ENCODE measurements around the gene MLLT6. TPM values are rescaled to one million over a fixed set of nuclear protein-coding genes. Genes with fewer than 3 reads are reported as not detected.
A peak's percentile ranks its signal among the peaks of the same experiment; 100 is the strongest.

MLLT6 gene
- total and polyA plus RNA-seq, 2 of the 13 experiments (the other 11 are each of a cell fraction or from before 2014, with no cell fraction given): 50.7 to 69.5 TPM

DNA sequence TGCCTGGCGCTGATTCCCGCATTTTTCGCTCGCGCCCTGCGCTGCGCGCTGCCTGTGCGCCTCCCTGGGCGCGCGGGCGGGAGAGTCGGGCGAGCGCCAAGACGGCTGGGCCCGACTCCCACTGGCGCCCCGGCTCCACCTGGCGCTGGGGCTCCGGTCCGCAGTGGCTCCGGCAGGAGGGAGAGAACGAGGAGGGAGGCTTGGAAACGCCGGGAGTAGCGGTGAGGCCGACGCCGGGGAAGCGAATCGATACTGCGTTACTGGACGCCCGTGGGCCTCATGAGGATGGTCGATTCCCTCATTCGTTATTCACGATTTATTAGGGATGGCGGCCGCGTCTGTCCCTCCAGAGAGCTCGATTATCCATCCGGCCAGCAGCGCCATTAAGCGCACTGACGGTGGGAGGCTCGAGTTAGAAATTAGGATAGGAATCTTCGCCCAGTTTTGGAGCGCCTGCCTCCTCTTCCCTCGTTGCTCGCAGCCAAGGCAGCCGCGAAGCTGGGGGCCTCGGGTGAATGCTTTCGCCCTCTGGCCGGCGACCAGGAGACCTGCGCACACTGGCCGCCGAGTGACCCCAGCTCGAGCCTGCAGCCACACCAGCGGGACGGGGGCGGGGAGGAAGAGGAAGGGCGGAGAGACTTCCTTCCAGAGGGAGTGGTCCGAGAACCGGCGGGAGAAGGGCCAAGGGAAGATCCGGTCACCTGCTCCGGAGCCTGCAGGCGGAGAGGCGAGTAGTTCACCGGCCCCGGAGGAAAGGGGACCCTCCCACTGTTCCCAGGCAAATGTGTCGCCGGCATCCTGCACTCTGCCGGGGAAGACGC lies 44.4 kb downstream of the MLLT6 start (continued):
- TF ChIP-seq, protein P1, sequence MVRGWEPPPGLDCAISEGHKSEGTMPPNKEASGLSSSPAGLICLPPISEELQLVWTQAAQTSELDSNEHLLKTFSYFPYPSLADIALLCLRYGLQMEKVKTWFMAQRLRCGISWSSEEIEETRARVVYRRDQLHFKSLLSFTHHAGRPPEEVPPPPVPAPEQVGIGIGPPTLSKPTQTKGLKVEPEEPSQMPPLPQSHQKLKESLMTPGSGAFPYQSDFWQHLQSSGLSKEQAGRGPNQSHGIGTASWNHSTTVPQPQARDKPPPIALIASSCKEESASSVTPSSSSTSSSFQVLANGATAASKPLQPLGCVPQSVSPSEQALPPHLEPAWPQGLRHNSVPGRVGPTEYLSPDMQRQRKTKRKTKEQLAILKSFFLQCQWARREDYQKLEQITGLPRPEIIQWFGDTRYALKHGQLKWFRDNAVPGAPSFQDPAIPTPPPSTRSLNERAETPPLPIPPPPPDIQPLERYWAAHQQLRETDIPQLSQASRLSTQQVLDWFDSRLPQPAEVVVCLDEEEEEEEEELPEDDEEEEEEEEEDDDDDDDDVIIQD (CRISPR knock-in tag; IDR thresholded peaks at IDR 0.05; ENCODE audit: low read depth): peak; percentile 72; the same call in 1 of the 2 replicates
- TF ChIP-seq, protein P2, sequence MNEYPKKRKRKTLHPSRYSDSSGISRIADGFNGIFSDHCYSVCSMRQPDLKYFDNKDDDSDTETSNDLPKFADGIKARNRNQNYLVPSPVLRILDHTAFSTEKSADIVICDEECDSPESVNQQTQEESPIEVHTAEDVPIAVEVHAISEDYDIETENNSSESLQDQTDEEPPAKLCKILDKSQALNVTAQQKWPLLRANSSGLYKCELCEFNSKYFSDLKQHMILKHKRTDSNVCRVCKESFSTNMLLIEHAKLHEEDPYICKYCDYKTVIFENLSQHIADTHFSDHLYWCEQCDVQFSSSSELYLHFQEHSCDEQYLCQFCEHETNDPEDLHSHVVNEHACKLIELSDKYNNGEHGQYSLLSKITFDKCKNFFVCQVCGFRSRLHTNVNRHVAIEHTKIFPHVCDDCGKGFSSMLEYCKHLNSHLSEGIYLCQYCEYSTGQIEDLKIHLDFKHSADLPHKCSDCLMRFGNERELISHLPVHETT (CRISPR knock-in tag; conservative IDR thresholded peaks at IDR 0.05): peak; percentile 93
- TF ChIP-seq, protein P3, sequence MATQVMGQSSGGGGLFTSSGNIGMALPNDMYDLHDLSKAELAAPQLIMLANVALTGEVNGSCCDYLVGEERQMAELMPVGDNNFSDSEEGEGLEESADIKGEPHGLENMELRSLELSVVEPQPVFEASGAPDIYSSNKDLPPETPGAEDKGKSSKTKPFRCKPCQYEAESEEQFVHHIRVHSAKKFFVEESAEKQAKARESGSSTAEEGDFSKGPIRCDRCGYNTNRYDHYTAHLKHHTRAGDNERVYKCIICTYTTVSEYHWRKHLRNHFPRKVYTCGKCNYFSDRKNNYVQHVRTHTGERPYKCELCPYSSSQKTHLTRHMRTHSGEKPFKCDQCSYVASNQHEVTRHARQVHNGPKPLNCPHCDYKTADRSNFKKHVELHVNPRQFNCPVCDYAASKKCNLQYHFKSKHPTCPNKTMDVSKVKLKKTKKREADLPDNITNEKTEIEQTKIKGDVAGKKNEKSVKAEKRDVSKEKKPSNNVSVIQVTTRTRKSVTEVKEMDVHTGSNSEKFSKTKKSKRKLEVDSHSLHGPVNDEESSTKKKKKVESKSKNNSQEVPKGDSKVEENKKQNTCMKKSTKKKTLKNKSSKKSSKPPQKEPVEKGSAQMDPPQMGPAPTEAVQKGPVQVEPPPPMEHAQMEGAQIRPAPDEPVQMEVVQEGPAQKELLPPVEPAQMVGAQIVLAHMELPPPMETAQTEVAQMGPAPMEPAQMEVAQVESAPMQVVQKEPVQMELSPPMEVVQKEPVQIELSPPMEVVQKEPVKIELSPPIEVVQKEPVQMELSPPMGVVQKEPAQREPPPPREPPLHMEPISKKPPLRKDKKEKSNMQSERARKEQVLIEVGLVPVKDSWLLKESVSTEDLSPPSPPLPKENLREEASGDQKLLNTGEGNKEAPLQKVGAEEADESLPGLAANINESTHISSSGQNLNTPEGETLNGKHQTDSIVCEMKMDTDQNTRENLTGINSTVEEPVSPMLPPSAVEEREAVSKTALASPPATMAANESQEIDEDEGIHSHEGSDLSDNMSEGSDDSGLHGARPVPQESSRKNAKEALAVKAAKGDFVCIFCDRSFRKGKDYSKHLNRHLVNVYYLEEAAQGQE (IDR thresholded peaks at IDR 0.05; ENCODE audit: borderline replicate concordance in 1 of 2, low read depth in 1 of 2, low read length in 2 of 2): 0 out of 4 replicates have a peak, but pooled peaks of 1 of the 2 experiments have one; percentile 40
- TF ChIP-seq ZEB1 (IDR thresholded peaks at IDR 0.05; ENCODE audit: insufficient replicate concordance, low read depth) (peak; percentile 14), RARA (CRISPR knock-in tag; IDR thresholded peaks at IDR 0.05) (peak; percentile 96), ZSCAN25 (CRISPR knock-in tag; IDR thresholded peaks at IDR 0.05) (peak; percentile 71; the same call in 1 of the 2 replicates), MTF2 (CRISPR knock-in tag; IDR thresholded peaks at IDR 0.05; ENCODE audit: borderline replicate concordance) (peak; percentile 34; the same call in 1 of the 2 replicates), ZNF205 (CRISPR knock-in tag; IDR thresholded peaks at IDR 0.05) (0 out of 2 replicates have a peak, but pooled peaks have one; percentile 38), RAD21 (CRISPR knock-in tag; IDR thresholded peaks at IDR 0.05) (0 out of 2 replicates have a peak, but pooled peaks have one; percentile 25), KLF16 (CRISPR knock-in tag; IDR thresholded peaks at IDR 0.05) (peak in 1 of 2 experiments; percentile 55; a peak in 2 of 4 replicates)
- TF ChIP-seq, protein P4, sequence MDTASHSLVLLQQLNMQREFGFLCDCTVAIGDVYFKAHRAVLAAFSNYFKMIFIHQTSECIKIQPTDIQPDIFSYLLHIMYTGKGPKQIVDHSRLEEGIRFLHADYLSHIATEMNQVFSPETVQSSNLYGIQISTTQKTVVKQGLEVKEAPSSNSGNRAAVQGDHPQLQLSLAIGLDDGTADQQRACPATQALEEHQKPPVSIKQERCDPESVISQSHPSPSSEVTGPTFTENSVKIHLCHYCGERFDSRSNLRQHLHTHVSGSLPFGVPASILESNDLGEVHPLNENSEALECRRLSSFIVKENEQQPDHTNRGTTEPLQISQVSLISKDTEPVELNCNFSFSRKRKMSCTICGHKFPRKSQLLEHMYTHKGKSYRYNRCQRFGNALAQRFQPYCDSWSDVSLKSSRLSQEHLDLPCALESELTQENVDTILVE (CRISPR knock-in tag; IDR thresholded peaks at IDR 0.05): peak; percentile 74; the same call in 1 of the 2 replicates
- TF ChIP-seq, protein P5, sequence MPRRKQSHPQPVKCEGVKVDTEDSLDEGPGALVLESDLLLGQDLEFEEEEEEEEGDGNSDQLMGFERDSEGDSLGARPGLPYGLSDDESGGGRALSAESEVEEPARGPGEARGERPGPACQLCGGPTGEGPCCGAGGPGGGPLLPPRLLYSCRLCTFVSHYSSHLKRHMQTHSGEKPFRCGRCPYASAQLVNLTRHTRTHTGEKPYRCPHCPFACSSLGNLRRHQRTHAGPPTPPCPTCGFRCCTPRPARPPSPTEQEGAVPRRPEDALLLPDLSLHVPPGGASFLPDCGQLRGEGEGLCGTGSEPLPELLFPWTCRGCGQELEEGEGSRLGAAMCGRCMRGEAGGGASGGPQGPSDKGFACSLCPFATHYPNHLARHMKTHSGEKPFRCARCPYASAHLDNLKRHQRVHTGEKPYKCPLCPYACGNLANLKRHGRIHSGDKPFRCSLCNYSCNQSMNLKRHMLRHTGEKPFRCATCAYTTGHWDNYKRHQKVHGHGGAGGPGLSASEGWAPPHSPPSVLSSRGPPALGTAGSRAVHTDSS (CRISPR knock-in tag; conservative IDR thresholded peaks at IDR 0.05): peak; percentile 91
- TF ChIP-seq, protein P6, sequence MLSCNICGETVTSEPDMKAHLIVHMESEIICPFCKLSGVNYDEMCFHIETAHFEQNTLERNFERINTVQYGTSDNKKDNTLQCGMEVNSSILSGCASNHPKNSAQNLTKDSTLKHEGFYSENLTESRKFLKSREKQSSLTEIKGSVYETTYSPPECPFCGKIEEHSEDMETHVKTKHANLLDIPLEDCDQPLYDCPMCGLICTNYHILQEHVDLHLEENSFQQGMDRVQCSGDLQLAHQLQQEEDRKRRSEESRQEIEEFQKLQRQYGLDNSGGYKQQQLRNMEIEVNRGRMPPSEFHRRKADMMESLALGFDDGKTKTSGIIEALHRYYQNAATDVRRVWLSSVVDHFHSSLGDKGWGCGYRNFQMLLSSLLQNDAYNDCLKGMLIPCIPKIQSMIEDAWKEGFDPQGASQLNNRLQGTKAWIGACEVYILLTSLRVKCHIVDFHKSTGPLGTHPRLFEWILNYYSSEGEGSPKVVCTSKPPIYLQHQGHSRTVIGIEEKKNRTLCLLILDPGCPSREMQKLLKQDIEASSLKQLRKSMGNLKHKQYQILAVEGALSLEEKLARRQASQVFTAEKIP (CRISPR knock-in tag; IDR thresholded peaks at IDR 0.05; ENCODE audit: borderline replicate concordance): no peak
- TF ChIP-seq, protein P7, sequence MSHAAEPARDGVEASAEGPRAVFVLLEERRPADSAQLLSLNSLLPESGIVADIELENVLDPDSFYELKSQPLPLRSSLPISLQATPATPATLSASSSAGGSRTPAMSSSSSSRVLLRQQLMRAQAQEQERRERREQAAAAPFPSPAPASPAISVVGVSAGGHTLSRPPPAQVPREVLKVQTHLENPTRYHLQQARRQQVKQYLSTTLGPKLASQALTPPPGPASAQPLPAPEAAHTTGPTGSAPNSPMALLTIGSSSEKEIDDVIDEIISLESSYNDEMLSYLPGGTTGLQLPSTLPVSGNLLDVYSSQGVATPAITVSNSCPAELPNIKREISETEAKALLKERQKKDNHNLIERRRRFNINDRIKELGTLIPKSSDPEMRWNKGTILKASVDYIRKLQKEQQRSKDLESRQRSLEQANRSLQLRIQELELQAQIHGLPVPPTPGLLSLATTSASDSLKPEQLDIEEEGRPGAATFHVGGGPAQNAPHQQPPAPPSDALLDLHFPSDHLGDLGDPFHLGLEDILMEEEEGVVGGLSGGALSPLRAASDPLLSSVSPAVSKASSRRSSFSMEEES (CRISPR knock-in tag; IDR thresholded peaks at IDR 0.05): peak; percentile 86

Measured in HepG2 (cell line).